Measurements from ENCODE around the gene BCL2L1.
A peak's percentile ranks its signal among the peaks of the same experiment; 100 is the strongest.

Gene BCL2L1

GRCh38 chr20:31673943-31674463, 48.7 kb downstream of the BCL2L1 start:
- Histone ChIP-seq H3K4me3 (ENCODE audit: low read depth, low read length, poor library complexity, severe bottlenecking) (no peak overlapping the region), H3K79me2 (ENCODE audit: insufficient read depth, low read length) (no peaks in the 10 kb centered on the region), H3K36me3 (ENCODE audit: insufficient read depth, low read length) (peaks cover 20% of the 10 kb centered on the region; the same call in 1 of the 2 replicates)

GRCh38 chr20:31673435-31673834, 49.2 kb downstream of the BCL2L1 start:
- H3K27me3 ChIP-seq (ENCODE audit: insufficient read depth, low read length), result no peaks in the 10 kb centered on the region
- no peak for TF ChIP-seq CTCF (IDR thresholded peaks at IDR 0.05; ENCODE audit: low read length)
- no peak for TF ChIP-seq EZH2 (IDR thresholded peaks at IDR 0.05; ENCODE audit: borderline replicate concordance, low read length)
- no peaks in the 10 kb centered on the region for H3K79me2 ChIP-seq (ENCODE audit: insufficient read depth, low read length)
- no peaks in the 10 kb centered on the region; the same call in 1 of the 2 replicates for H3F3A ChIP-seq (ENCODE audit: insufficient read depth, low read length)
- no peaks in the 10 kb centered on the region for H3K9me3 ChIP-seq (ENCODE audit: low read length)
- no peak overlapping the region for H2AFZ ChIP-seq (ENCODE audit: low read length)
- H4K20me1 ChIP-seq (ENCODE audit: insufficient read depth, low read length), result no peaks in the 10 kb centered on the region
- no peak overlapping the region for H3K4me3 ChIP-seq (ENCODE audit: low read depth, low read length, poor library complexity, severe bottlenecking)
- no peak overlapping the region for H3K9ac ChIP-seq (ENCODE audit: low read length)
- no peak overlapping the region for H3K4me2 ChIP-seq (ENCODE audit: low read length)
- peak overlapping the region; percentile 78 for H3K27ac ChIP-seq (ENCODE audit: low read depth, low read length, poor library complexity, severe bottlenecking)
- no peaks in the 10 kb centered on the region for H3K9me2 ChIP-seq (ENCODE audit: low read depth, low read length)
- H3K4me1 ChIP-seq (ENCODE audit: insufficient read depth, low read length, severe bottlenecking), result peaks cover 34% of the 10 kb centered on the region
- peaks cover 20% of the 10 kb centered on the region; the same call in 1 of the 2 replicates for H3K36me3 ChIP-seq (ENCODE audit: insufficient read depth, low read length)

More at GRCh38 chr20:31673943-31674463, 48.7 kb downstream of the BCL2L1 start:
- H2AFZ ChIP-seq (ENCODE audit: low read length), result no peak overlapping the region
- peaks cover 36% of the 10 kb centered on the region for H3K4me1 ChIP-seq (ENCODE audit: insufficient read depth, low read length, severe bottlenecking)
- H3K27me3 ChIP-seq (ENCODE audit: insufficient read depth, low read length), result no peaks in the 10 kb centered on the region
- no peaks in the 10 kb centered on the region for H3K9me3 ChIP-seq (ENCODE audit: low read length)
- no peak overlapping the region for H3K4me2 ChIP-seq (ENCODE audit: low read length)
- H3K9ac ChIP-seq (ENCODE audit: low read length), result no peak overlapping the region
- H3K27ac ChIP-seq (ENCODE audit: low read depth, low read length, poor library complexity, severe bottlenecking), result peak overlapping the region; percentile 78
- no peaks in the 10 kb centered on the region for H3K9me2 ChIP-seq (ENCODE audit: low read depth, low read length)
- H3F3A ChIP-seq (ENCODE audit: insufficient read depth, low read length), result no peaks in the 10 kb centered on the region; the same call in 1 of the 2 replicates
- TF ChIP-seq CTCF (IDR thresholded peaks at IDR 0.05; ENCODE audit: low read length) (no peak), EZH2 (IDR thresholded peaks at IDR 0.05; ENCODE audit: borderline replicate concordance, low read length) (no peak)
- no peaks in the 10 kb centered on the region for H4K20me1 ChIP-seq (ENCODE audit: insufficient read depth, low read length)

- Histone ChIP-seq H3K9ac (ENCODE audit: low read length) (no peak overlapping the region), H3F3A (ENCODE audit: insufficient read depth, low read length) (no peaks in the 10 kb centered on the region; the same call in 1 of the 2 replicates), H3K79me2 (ENCODE audit: insufficient read depth, low read length) (no peaks in the 10 kb centered on the region), H4K20me1 (ENCODE audit: insufficient read depth, low read length) (no peaks in the 10 kb centered on the region), H2AFZ (ENCODE audit: low read length) (no peak overlapping the region), H3K27ac (ENCODE audit: low read depth, low read length, poor library complexity, severe bottlenecking) (no peak overlapping the region), H3K9me2 (ENCODE audit: low read depth, low read length) (no peaks in the 10 kb centered on the region), H3K36me3 (ENCODE audit: insufficient read depth, low read length) (peaks cover 8% of the 10 kb centered on the region; the same call in 1 of the 2 replicates), H3K4me2 (ENCODE audit: low read length) (no peak overlapping the region), H3K4me1 (ENCODE audit: insufficient read depth, low read length, severe bottlenecking) (peaks cover 47% of the 10 kb centered on the region), H3K27me3 (ENCODE audit: insufficient read depth, low read length) (no peaks in the 10 kb centered on the region), H3K4me3 (ENCODE audit: low read depth, low read length, poor library complexity, severe bottlenecking) (no peak overlapping the region), H3K9me3 (ENCODE audit: low read length) (no peaks in the 10 kb centered on the region)
- TF ChIP-seq CTCF (IDR thresholded peaks at IDR 0.05; ENCODE audit: low read length), result no peak
- TF ChIP-seq EZH2 (IDR thresholded peaks at IDR 0.05; ENCODE audit: borderline replicate concordance, low read length), result no peak
Measured at GRCh38 chr20:31671324-31671723, 51.3 kb downstream of the BCL2L1 start.

All from OCI-LY1 (cell line).